ENCODE data around the gene NR5A2. TPM values are rescaled to one million over a fixed set of nuclear protein-coding genes. Genes with fewer than 3 reads are reported as not detected.

Gene NR5A2
- total RNA-seq, 2 experiments from 2014 or later = not detected

GRCh38 chr1:200028586-200029034 lies 1.1 kb downstream of the NR5A2 start:
- ChIA-PET CTCF (no interaction called here), POLR2A (interaction anchor here (0.6 kb wide), 1 partner anchor 73 kb away, joined by 3 read pairs; no protein-coding TSS in a partner anchor)
- Mint-ChIP-seq H3K4me1 (ENCODE audit: low read depth) (peaks cover 2% of the 10 kb centered on the region), H3K27ac (no peak overlapping the region), H3K4me3 (peak overlapping the region; percentile 56), H3K9me3 (no peaks in the 10 kb centered on the region), H3K36me3 (no peaks in the 10 kb centered on the region), H3K27me3 (peaks cover 50% of the 10 kb centered on the region)
- no peak for DNase-seq
- intact Hi-C loops (cut with micrococcal nuclease) = loop anchor here (2.0 kb wide), 1 partner anchor 14 kb away; no protein-coding TSS in a partner anchor

GRCh38 chr1:200029035-200029821 lies 1.7 kb downstream of the NR5A2 start:
- CTCF ChIA-PET = no interaction called here
- H3K4me3 Mint-ChIP-seq = peak overlapping the region; percentile 56
- no peaks in the 10 kb centered on the region for H3K9me3 Mint-ChIP-seq
- H3K27ac Mint-ChIP-seq = no peak overlapping the region
- DNase-seq = peak; percentile 28
- peaks cover 46% of the 10 kb centered on the region for H3K27me3 Mint-ChIP-seq
- H3K4me1 Mint-ChIP-seq (ENCODE audit: low read depth) = peaks cover 2% of the 10 kb centered on the region
- POLR2A ChIA-PET = no interaction called here
- no peaks in the 10 kb centered on the region for H3K36me3 Mint-ChIP-seq
- intact Hi-C loops (cut with micrococcal nuclease) = loop anchor here (2.0 kb wide), 1 partner anchor 14 kb away; no protein-coding TSS in a partner anchor

- Mint-ChIP-seq H3K4me3 (no peak overlapping the region), H3K27me3 (peaks cover 46% of the 10 kb centered on the region), H3K36me3 (no peaks in the 10 kb centered on the region), H3K27ac (no peak overlapping the region), H3K4me1 (ENCODE audit: low read depth) (peaks cover 2% of the 10 kb centered on the region), H3K9me3 (no peaks in the 10 kb centered on the region)
- intact Hi-C loops (cut with micrococcal nuclease) = loop anchor here (2.0 to 10.0 kb wide), 2 partner anchors 13 to 455 kb away; no protein-coding TSS in a partner anchor
- no peak for DNase-seq
- CTCF ChIA-PET = no interaction called here
- POLR2A ChIA-PET = no interaction called here
Observed at GRCh38 chr1:200029822-200030152, 2.3 kb downstream of the NR5A2 start.

GRCh38 chr1:200030791-200031190 lies 3.3 kb downstream of the NR5A2 start:
- ChIA-PET CTCF (no interaction called here), POLR2A (no interaction called here)
- Mint-ChIP-seq H3K4me1 (ENCODE audit: low read depth) (peaks cover 6% of the 10 kb centered on the region), H3K27me3 (peaks cover 41% of the 10 kb centered on the region), H3K4me3 (no peak overlapping the region), H3K9me3 (no peaks in the 10 kb centered on the region), H3K27ac (no peak overlapping the region), H3K36me3 (no peaks in the 10 kb centered on the region)
- no peak for DNase-seq
- intact Hi-C loops (cut with micrococcal nuclease) = loop anchor here (10.0 kb wide), 1 partner anchor 454 kb away; no protein-coding TSS in a partner anchor

- Mint-ChIP-seq H3K27me3 (peaks cover 50% of the 10 kb centered on the region), H3K27ac (no peak overlapping the region), H3K9me3 (no peaks in the 10 kb centered on the region), H3K4me1 (ENCODE audit: low read depth) (peaks cover 12% of the 10 kb centered on the region), H3K36me3 (no peaks in the 10 kb centered on the region), H3K4me3 (no peak overlapping the region)
- ChIA-PET CTCF (interaction anchor here (0.6 kb wide), 1 partner anchor 11 kb away, joined by 3 read pairs; no protein-coding TSS in a partner anchor), POLR2A (no interaction called here)
- intact Hi-C loops (cut with micrococcal nuclease) = loop anchor here (10.0 kb wide), 1 partner anchor 451 kb away; no protein-coding TSS in a partner anchor
- DNase-seq = no peak
Observed at GRCh38 chr1:200033511-200034261, 6.2 kb downstream of the NR5A2 start.

GRCh38 chr1:200034262-200034557 lies 6.7 kb downstream of the NR5A2 start:
- POLR2A ChIA-PET = no interaction called here
- no peak for DNase-seq
- peaks cover 9% of the 10 kb centered on the region for H3K4me1 Mint-ChIP-seq (ENCODE audit: low read depth)
- H3K36me3 Mint-ChIP-seq = no peaks in the 10 kb centered on the region
- peaks cover 50% of the 10 kb centered on the region for H3K27me3 Mint-ChIP-seq
- H3K27ac Mint-ChIP-seq = no peak overlapping the region
- CTCF ChIA-PET = no interaction called here
- no peaks in the 10 kb centered on the region for H3K9me3 Mint-ChIP-seq
- H3K4me3 Mint-ChIP-seq = no peak overlapping the region
- intact Hi-C loops (cut with micrococcal nuclease) = loop anchor here (10.0 kb wide), 1 partner anchor 451 kb away; no protein-coding TSS in a partner anchor

GRCh38 chr1:200034761-200035396 lies 7.4 kb downstream of the NR5A2 start:
- Mint-ChIP-seq H3K4me1 (ENCODE audit: low read depth) (peaks cover 11% of the 10 kb centered on the region), H3K27me3 (peaks cover 47% of the 10 kb centered on the region), H3K4me3 (no peak overlapping the region), H3K9me3 (no peaks in the 10 kb centered on the region), H3K27ac (no peak overlapping the region), H3K36me3 (no peaks in the 10 kb centered on the region)
- DNase-seq = no peak
- ChIA-PET CTCF (no interaction called here), POLR2A (no interaction called here)
- intact Hi-C loops (cut with micrococcal nuclease) = loop anchor here (10.0 kb wide), 1 partner anchor 450 kb away; no protein-coding TSS in a partner anchor

- ChIA-PET CTCF (no interaction called here), POLR2A (no interaction called here)
- no peaks in the 10 kb centered on the region for H3K36me3 Mint-ChIP-seq
- peaks cover 47% of the 10 kb centered on the region for H3K27me3 Mint-ChIP-seq
- H3K4me3 Mint-ChIP-seq = no peak overlapping the region
- H3K9me3 Mint-ChIP-seq = no peaks in the 10 kb centered on the region
- no peak overlapping the region for H3K27ac Mint-ChIP-seq
- no peak for DNase-seq
- peaks cover 17% of the 10 kb centered on the region for H3K4me1 Mint-ChIP-seq (ENCODE audit: low read depth)
- intact Hi-C loops (cut with micrococcal nuclease) = loop anchor here (10.0 kb wide), 1 partner anchor 449 kb away; no protein-coding TSS in a partner anchor
Observed at GRCh38 chr1:200035397-200035955, 8.0 kb downstream of the NR5A2 start.

- H3K9me3 Mint-ChIP-seq = no peaks in the 10 kb centered on the region
- POLR2A ChIA-PET = no interaction called here
- no peak for DNase-seq
- H3K36me3 Mint-ChIP-seq = no peaks in the 10 kb centered on the region
- peaks cover 47% of the 10 kb centered on the region for H3K27me3 Mint-ChIP-seq
- intact Hi-C loops (cut with micrococcal nuclease) = loop anchor here (1.0 to 10.0 kb wide), 2 partner anchors 9 to 449 kb away; partner anchors contain the start of gene NR5A2
- peaks cover 23% of the 10 kb centered on the region for H3K4me1 Mint-ChIP-seq (ENCODE audit: low read depth)
- CTCF ChIA-PET = no interaction called here
- no peak overlapping the region for H3K4me3 Mint-ChIP-seq
- H3K27ac Mint-ChIP-seq = no peak overlapping the region
Observed at GRCh38 chr1:200035956-200036618, 8.6 kb downstream of the NR5A2 start.

- intact Hi-C loops (cut with micrococcal nuclease) = loop anchor here (1.0 to 10.0 kb wide), 2 partner anchors 9 to 448 kb away; partner anchors contain the start of gene NR5A2
- no peak for DNase-seq
Observed at GRCh38 chr1:200036619-200037270, 9.2 kb downstream of the NR5A2 start.

GRCh38 chr1:200037501-200037900 lies 10.0 kb downstream of the NR5A2 start:
- DNase-seq = no peak
- H3K4me3 Mint-ChIP-seq = no peak overlapping the region
- peaks cover 32% of the 10 kb centered on the region for H3K4me1 Mint-ChIP-seq (ENCODE audit: low read depth)
- no peaks in the 10 kb centered on the region for H3K9me3 Mint-ChIP-seq
- intact Hi-C loops (cut with micrococcal nuclease) = loop anchor here (10.0 kb wide), 1 partner anchor 447 kb away; no protein-coding TSS in a partner anchor
- H3K27me3 Mint-ChIP-seq = peaks cover 49% of the 10 kb centered on the region
- H3K27ac Mint-ChIP-seq = no peak overlapping the region
- CTCF ChIA-PET = no interaction called here
- POLR2A ChIA-PET = no interaction called here
- H3K36me3 Mint-ChIP-seq = no peaks in the 10 kb centered on the region

More at GRCh38 chr1:200036619-200037270, 9.2 kb downstream of the NR5A2 start:
- Mint-ChIP-seq H3K27me3 (peaks cover 50% of the 10 kb centered on the region), H3K4me1 (ENCODE audit: low read depth) (peaks cover 28% of the 10 kb centered on the region), H3K9me3 (no peaks in the 10 kb centered on the region), H3K36me3 (no peaks in the 10 kb centered on the region), H3K27ac (no peak overlapping the region), H3K4me3 (no peak overlapping the region)
- ChIA-PET CTCF (no interaction called here), POLR2A (no interaction called here)
